GM18508 (cell line): Measurements from ENCODE around the gene WNT7A.
"Not testable (repeated sequence)": the region's sequence is repeated elsewhere in the genome, so short reads cannot be mapped to it uniquely, and the experiment has no call there.

Experiments used
- ATAC-seq: cut with Tn5 transposase; IDR thresholded peaks from one replicate; pipeline ENCODE4 v1.9.1; 2021; ENCODE audit warnings: moderate number of reproducible peaks; ENCODE audit not compliant: insufficient read depth, unreplicated experiment

WNT7A gene

GRCh38 chr3:13867732-13868131 lies 12.1 kb downstream of the WNT7A start:
- ATAC-seq, result no peak

- ATAC-seq, result no peak
Measured at GRCh38 chr3:13866041-13866965, 13.6 kb downstream of the WNT7A start.

- ATAC-seq, result no peak
Measured at GRCh38 chr3:13865581-13865980, 14.3 kb downstream of the WNT7A start.

GRCh38 chr3:13865106-13865505 lies 14.8 kb downstream of the WNT7A start:
- ATAC-seq, result no peak

GRCh38 chr3:13863965-13864595 lies 15.8 kb downstream of the WNT7A start:
- no peak for ATAC-seq

GRCh38 chr3:13863382-13863952 lies 16.4 kb downstream of the WNT7A start:
- ATAC-seq, result no peak

GRCh38 chr3:13861461-13861860 lies 18.4 kb downstream of the WNT7A start:
- no peak for ATAC-seq

- no peak for ATAC-seq
Measured at GRCh38 chr3:13860001-13860400, 19.9 kb downstream of the WNT7A start.

- ATAC-seq, result no peak
Measured at GRCh38 chr3:13858768-13859520, 20.9 kb downstream of the WNT7A start.

GRCh38 chr3:13857702-13858380 lies 22.0 kb downstream of the WNT7A start:
- no peak for ATAC-seq

GRCh38 chr3:13856628-13857027 lies 23.2 kb downstream of the WNT7A start:
- not testable (repeated sequence) for ATAC-seq

- no peak for ATAC-seq
Measured at GRCh38 chr3:13856006-13856405, 23.9 kb downstream of the WNT7A start.

GRCh38 chr3:13854492-13854891 lies 25.4 kb downstream of the WNT7A start:
- no peak for ATAC-seq

GRCh38 chr3:13853978-13854296 lies 25.9 kb downstream of the WNT7A start:
- ATAC-seq, result no peak

GRCh38 chr3:13853256-13853977 lies 26.5 kb downstream of the WNT7A start:
- no peak for ATAC-seq

- ATAC-seq, result no peak
Measured at GRCh38 chr3:13852638-13853009, 27.2 kb downstream of the WNT7A start.

- no peak for ATAC-seq
Measured at GRCh38 chr3:13851997-13852637, 27.8 kb downstream of the WNT7A start.

- ATAC-seq, result no peak
Measured at GRCh38 chr3:13851091-13851849, 28.6 kb downstream of the WNT7A start.
